22Rv1 (cell line): ENCODE measurements around the gene NRIP3.

Experiments used
- ZFX ChIP-seq: fragments of 450-650 bp; IDR thresholded peaks from 2 replicates; pipeline ENCODE4 v1.6.1; 2017; ENCODE audit warnings: antibody characterized with exemption, borderline replicate concordance
- TF ChIP-seq, protein P1 (sequence below): fragments of 450-650 bp; IDR thresholded peaks from 2 replicates; pipeline ENCODE4 v1.5.1; 2017; ENCODE audit warnings: mild to moderate bottlenecking

DNA sequence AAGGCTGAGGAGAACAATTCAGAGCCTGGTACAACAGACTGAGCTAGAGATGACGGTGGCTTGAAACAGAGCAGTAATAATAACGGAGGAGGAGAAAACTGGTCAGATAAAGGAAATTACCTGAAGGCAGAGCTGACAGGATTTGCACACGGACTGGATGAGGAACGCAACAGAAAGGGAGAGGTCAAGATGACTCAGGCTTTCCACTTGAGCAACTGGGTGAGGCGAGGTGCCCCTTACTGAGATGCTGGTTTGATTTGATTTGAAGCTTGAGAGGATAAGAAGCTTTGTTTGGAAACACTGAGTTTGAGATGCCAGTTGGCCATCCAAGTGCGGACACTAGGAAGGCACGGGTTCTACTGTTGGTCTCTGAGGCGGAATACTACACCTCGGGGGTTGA is 35.4 kb upstream of the NRIP3 start:
- TF ChIP-seq, protein P1, sequence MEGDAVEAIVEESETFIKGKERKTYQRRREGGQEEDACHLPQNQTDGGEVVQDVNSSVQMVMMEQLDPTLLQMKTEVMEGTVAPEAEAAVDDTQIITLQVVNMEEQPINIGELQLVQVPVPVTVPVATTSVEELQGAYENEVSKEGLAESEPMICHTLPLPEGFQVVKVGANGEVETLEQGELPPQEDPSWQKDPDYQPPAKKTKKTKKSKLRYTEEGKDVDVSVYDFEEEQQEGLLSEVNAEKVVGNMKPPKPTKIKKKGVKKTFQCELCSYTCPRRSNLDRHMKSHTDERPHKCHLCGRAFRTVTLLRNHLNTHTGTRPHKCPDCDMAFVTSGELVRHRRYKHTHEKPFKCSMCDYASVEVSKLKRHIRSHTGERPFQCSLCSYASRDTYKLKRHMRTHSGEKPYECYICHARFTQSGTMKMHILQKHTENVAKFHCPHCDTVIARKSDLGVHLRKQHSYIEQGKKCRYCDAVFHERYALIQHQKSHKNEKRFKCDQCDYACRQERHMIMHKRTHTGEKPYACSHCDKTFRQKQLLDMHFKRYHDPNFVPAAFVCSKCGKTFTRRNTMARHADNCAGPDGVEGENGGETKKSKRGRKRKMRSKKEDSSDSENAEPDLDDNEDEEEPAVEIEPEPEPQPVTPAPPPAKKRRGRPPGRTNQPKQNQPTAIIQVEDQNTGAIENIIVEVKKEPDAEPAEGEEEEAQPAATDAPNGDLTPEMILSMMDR: no peak
- TF ChIP-seq ZFX: no peak
